Effector memory CD8-positive, alpha-beta T cell (primary cell): Measurements from ENCODE around the gene AIF1.

ENCODE experiments used
- ATAC-seq: fragments of 150-1000 bp; cut with Tn5 transposase; replicated peaks from 2 replicates; pipeline ENCODE4 v1.10.0; 2021; ENCODE audit warnings: mild to moderate bottlenecking, moderate library complexity
- DNase-seq, 3 experiments: peaks; one replicate each; pipeline ENCODE4 v3.0.0; 2021
- H3K27ac Mint-ChIP-seq, 2 donors: one replicate each; pipeline ENCODE4 v1.8.0; 2022; ENCODE audit warnings: mild to moderate bottlenecking in 2 of 2, mixed read lengths in 2 of 2, moderate library complexity in 2 of 2
- H3K27me3 Mint-ChIP-seq, 2 donors: one replicate each; pipeline ENCODE4 v1.8.0; 2022; ENCODE audit warnings: mixed read lengths in 2 of 2
- H3K36me3 Mint-ChIP-seq: one replicate; pipeline ENCODE4 v1.8.0; 2022; ENCODE audit warnings: mild to moderate bottlenecking, moderate library complexity, mixed read lengths; ENCODE audit not compliant: insufficient read depth
- H3K4me1 Mint-ChIP-seq, 2 donors: one replicate each; pipeline ENCODE4 v1.8.0; 2022; ENCODE audit warnings: low read depth in 2 of 2, mixed read lengths in 2 of 2
- H3K4me3 Mint-ChIP-seq, 2 donors: one replicate each; pipeline ENCODE4 v1.8.0; 2022; ENCODE audit warnings: mild to moderate bottlenecking in 2 of 2, mixed read lengths in 2 of 2, moderate library complexity in 2 of 2
- H3K9me3 Mint-ChIP-seq, 2 donors: one replicate each; pipeline ENCODE4 v1.8.0; 2022; ENCODE audit warnings: mixed read lengths in 2 of 2

AIF1 gene

DNA sequence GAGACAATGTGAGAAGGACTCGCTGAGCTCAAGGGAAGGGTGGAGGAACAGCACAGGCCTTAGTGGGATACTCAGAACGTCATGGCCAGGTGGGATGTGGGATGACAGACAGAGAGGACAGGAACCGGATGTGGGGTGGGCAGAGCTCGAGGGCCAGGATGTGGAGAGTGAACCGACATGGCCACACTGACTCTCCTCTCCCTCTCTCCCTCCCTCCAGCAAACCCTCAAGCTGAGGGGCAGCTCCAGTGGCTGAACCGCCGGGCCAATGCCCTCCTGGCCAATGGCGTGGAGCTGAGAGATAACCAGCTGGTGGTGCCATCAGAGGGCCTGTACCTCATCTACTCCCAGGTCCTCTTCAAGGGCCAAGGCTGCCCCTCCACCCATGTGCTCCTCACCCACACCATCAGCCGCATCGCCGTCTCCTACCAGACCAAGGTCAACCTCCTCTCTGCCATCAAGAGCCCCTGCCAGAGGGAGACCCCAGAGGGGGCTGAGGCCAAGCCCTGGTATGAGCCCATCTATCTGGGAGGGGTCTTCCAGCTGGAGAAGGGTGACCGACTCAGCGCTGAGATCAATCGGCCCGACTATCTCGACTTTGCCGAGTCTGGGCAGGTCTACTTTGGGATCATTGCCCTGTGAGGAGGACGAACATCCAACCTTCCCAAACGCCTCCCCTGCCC is 38.0 kb upstream of the AIF1 start:
- peak overlapping the region; percentile 92 to 98 for H3K27ac Mint-ChIP-seq
- H3K4me1 Mint-ChIP-seq: peaks cover 78 to 91% of the 10 kb centered on the region in 2 donors
- H3K9me3 Mint-ChIP-seq: no peaks in the 10 kb centered on the region
- no peaks in the 10 kb centered on the region for H3K27me3 Mint-ChIP-seq
- peak overlapping the region; percentile 82 to 99 for H3K4me3 Mint-ChIP-seq
- peaks cover 77% of the 10 kb centered on the region for H3K36me3 Mint-ChIP-seq
- ATAC-seq (peak; percentile 15), DNase-seq (peak in 2 of 3 experiments; percentile 35 to 44)

DNA sequence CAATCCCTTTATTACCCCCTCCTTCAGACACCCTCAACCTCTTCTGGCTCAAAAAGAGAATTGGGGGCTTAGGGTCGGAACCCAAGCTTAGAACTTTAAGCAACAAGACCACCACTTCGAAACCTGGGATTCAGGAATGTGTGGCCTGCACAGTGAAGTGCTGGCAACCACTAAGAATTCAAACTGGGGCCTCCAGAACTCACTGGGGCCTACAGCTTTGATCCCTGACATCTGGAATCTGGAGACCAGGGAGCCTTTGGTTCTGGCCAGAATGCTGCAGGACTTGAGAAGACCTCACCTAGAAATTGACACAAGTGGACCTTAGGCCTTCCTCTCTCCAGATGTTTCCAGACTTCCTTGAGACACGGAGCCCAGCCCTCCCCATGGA is 37.5 kb upstream of the AIF1 start:
- H3K27ac Mint-ChIP-seq: peak overlapping the region; percentile 92 to 98
- DNase-seq (no peak), ATAC-seq (no peak)
- H3K27me3 Mint-ChIP-seq: no peaks in the 10 kb centered on the region
- H3K9me3 Mint-ChIP-seq: no peaks in the 10 kb centered on the region
- peak overlapping the region; percentile 82 to 99 for H3K4me3 Mint-ChIP-seq
- H3K4me1 Mint-ChIP-seq: peaks cover 80 to 92% of the 10 kb centered on the region in 2 donors
- peaks cover 72% of the 10 kb centered on the region for H3K36me3 Mint-ChIP-seq

- no peaks in the 10 kb centered on the region for H3K27me3 Mint-ChIP-seq
- no peaks in the 10 kb centered on the region for H3K9me3 Mint-ChIP-seq
- H3K27ac Mint-ChIP-seq: peak overlapping the region; percentile 98 to 99
- peaks cover 67% of the 10 kb centered on the region for H3K36me3 Mint-ChIP-seq
- ATAC-seq (no peak), DNase-seq (no peak)
- peak overlapping the region; percentile 82 to 99 for H3K4me3 Mint-ChIP-seq
- H3K4me1 Mint-ChIP-seq: peaks cover 79 to 90% of the 10 kb centered on the region in 2 donors
Measured at GRCh38 chr6:31578184-31579118, 36.6 kb upstream of the AIF1 start.

DNA sequence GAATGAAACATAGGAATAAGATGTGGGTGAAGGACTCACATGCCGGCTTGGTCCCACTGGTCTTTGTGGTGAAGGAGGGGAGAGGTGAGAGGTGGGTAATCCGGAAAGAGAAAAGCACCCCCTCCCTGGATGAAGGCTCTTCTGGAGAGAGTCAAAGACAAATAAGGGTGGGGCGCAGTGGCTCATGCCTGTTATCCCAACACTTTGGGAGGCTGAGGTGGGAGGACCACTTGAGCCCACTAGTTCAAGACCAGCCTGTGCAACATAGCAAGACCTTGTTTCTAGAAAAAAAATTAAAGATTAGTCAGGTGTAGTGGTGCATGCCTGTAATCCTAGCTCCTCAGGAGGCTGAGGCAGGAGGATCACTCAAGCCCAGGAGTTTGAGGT is 35.9 kb upstream of the AIF1 start:
- DNase-seq: no peak
- no peak for ATAC-seq
- Mint-ChIP-seq H3K4me1 (peaks cover 72 to 83% of the 10 kb centered on the region in 2 donors), H3K36me3 (peaks cover 62% of the 10 kb centered on the region), H3K27me3 (no peaks in the 10 kb centered on the region), H3K9me3 (no peaks in the 10 kb centered on the region), H3K4me3 (peak overlapping the region; percentile 82 to 99), H3K27ac (peak overlapping the region; percentile 98 to 99)

GRCh38 chr6:31579546-31580437 is 35.2 kb upstream of the AIF1 start:
- no peaks in the 10 kb centered on the region for H3K9me3 Mint-ChIP-seq
- peaks cover 69 to 76% of the 10 kb centered on the region in 2 donors for H3K4me1 Mint-ChIP-seq
- ATAC-seq (no peak), DNase-seq (no peak)
- H3K27me3 Mint-ChIP-seq: no peaks in the 10 kb centered on the region
- H3K36me3 Mint-ChIP-seq: peaks cover 59% of the 10 kb centered on the region
- peak overlapping the region; percentile 82 to 99 for H3K4me3 Mint-ChIP-seq
- H3K27ac Mint-ChIP-seq: peak overlapping the region; percentile 98 to 99

GRCh38 chr6:31580438-31580740 is 34.6 kb upstream of the AIF1 start:
- Mint-ChIP-seq H3K4me1 (peaks cover 65 to 73% of the 10 kb centered on the region in 2 donors), H3K4me3 (peak overlapping the region; percentile 82 to 99), H3K9me3 (no peaks in the 10 kb centered on the region), H3K27ac (peak overlapping the region; percentile 98 to 99), H3K27me3 (no peaks in the 10 kb centered on the region), H3K36me3 (peaks cover 53% of the 10 kb centered on the region)
- no peak for ATAC-seq
- DNase-seq: no peak

DNA sequence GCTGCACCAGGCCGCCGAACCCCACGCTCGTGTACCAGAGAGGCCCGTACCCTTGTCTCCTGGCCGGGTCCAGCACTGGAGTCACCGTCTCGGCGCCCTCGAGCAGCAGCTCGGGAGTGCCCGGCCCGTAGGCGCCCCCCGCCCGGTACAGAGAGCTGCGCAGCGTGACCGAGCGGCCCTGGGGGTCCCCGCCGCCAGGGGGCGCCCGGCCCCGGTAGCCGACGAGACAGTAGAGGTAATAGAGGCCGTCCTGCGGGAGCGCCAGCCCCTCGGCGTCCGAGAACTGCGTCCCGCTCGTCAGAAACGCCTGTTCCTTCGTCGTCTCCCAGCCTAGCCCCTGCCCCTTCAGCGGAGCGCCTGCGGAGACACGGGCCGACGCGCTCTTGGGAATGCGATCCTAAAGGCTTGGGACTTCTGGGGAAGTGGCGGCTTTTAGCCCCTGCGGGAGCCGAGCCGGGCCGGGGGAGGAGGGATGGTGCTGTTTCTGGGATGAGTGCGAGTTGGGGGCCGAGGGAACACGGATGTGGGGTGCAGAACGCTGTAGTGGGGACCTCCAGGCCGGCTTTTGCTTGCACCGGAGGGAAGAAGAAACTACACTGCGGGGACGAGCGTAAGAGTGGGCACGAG is 34.1 kb upstream of the AIF1 start:
- Mint-ChIP-seq H3K9me3 (no peaks in the 10 kb centered on the region), H3K36me3 (peaks cover 49% of the 10 kb centered on the region), H3K27ac (peak overlapping the region; percentile 98 to 99), H3K27me3 (no peaks in the 10 kb centered on the region), H3K4me3 (peak overlapping the region; percentile 82 to 99), H3K4me1 (peaks cover 65 to 73% of the 10 kb centered on the region in 2 donors)
- ATAC-seq: peak; percentile 78
- peak; percentile 85 to 91 (median 86) for DNase-seq

DNA sequence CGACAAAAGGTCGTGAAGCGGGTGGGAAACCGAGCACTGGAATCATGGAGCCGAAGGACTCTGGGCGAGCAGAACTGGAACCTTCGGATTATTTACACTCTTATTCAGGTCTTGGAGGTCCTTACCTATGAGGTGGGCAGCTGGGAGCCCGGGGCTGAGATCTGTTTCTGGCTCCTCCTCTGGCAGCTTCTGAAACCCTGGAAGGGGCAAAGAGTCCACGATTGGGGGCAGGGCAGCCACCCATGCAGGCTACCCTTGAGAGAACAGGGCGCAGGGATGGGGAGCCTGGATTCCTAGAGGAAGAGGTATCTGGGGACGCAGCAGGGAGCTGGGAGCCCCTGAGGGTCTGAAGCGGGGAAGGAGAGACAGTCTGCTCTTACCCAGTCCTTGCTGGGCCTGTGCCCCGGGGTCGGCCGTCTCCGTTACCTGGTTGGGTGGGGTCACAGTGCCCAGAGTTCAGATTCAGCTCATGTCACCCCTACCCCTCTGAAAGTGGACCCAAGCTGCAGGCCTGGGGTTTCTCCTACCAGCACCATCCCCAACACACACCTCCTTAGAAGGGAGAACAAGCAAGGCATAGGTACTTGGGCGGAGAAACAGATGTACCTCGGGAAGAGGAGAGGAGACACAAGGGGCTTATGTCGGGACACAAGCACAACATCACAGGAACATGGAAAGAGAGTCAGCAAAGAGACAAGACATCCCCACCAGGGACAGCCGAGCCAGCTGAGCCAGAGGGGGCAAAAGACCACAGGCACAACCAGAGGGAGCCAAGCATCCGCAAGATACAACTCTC is 33.4 kb upstream of the AIF1 start:
- ATAC-seq (no peak), DNase-seq (no peak)
- peaks cover 45% of the 10 kb centered on the region for H3K36me3 Mint-ChIP-seq
- peak overlapping the region; percentile 82 to 99 for H3K4me3 Mint-ChIP-seq
- H3K27me3 Mint-ChIP-seq: no peaks in the 10 kb centered on the region
- no peaks in the 10 kb centered on the region for H3K9me3 Mint-ChIP-seq
- peaks cover 69 to 73% of the 10 kb centered on the region in 2 donors for H3K4me1 Mint-ChIP-seq
- peak overlapping the region; percentile 98 to 99 for H3K27ac Mint-ChIP-seq

GRCh38 chr6:31582230-31582643 is 32.8 kb upstream of the AIF1 start, which contains the start of gene LTB:
TSS of gene LTB (minus strand) at chr6:31582424. CDS start at chr6:31582417, 7 bp downstream.
- Mint-ChIP-seq H3K36me3 (peaks cover 40% of the 10 kb centered on the region), H3K4me3 (peak within 1 kb of the TSS; percentile 82 to 99), H3K9me3 (no peaks in the 10 kb centered on the region), H3K27me3 (no peaks in the 10 kb centered on the region), H3K4me1 (peaks cover 69 to 73% of the 10 kb centered on the region in 2 donors), H3K27ac (peak within 1 kb of the TSS; percentile 98 to 99)
- no peak for DNase-seq
- peak; percentile 35 for ATAC-seq

DNA sequence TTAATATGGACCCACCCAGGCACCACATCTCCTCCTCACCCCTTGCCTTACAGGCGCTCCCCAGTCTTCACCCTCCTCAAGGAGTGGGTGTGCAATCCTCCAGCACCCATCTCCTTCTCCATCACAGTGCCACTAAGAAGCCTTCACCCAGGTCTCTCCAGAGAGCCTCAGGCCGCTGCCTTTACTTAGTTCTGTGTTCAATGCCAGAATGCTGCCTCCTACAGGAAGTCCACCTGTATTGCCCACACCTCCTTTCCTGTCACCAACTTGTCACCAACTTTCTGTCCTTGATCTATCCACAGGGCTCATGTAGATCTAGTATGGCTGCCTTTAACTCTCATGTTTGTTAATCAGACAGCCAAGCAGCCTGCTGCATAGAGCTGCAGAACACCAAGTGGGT is 29.5 kb upstream of the AIF1 start:
- H3K27me3 Mint-ChIP-seq: no peaks in the 10 kb centered on the region
- no peaks in the 10 kb centered on the region for H3K9me3 Mint-ChIP-seq
- H3K27ac Mint-ChIP-seq: peak overlapping the region; percentile 88 to 95
- H3K4me1 Mint-ChIP-seq: peaks cover 70 to 74% of the 10 kb centered on the region in 2 donors
- DNase-seq (no peak), ATAC-seq (peak; percentile 9)
- H3K36me3 Mint-ChIP-seq: peaks cover 34% of the 10 kb centered on the region
- peak overlapping the region; percentile 72 to 77 for H3K4me3 Mint-ChIP-seq

GRCh38 chr6:31586008-31586407 is 29.0 kb upstream of the AIF1 start, which contains the start of gene LST1:
TSS of gene LST1 (plus strand) at chr6:31586277. CDS start at chr6:31587300, 1,023 bp downstream.
- no peak for ATAC-seq
- peaks cover 67 to 72% of the 10 kb centered on the region in 2 donors for H3K4me1 Mint-ChIP-seq
- no peak for DNase-seq
- peak within 1 kb of the TSS; percentile 88 to 95 for H3K27ac Mint-ChIP-seq
- no peaks in the 10 kb centered on the region for H3K27me3 Mint-ChIP-seq
- H3K9me3 Mint-ChIP-seq: no peaks in the 10 kb centered on the region
- peak within 1 kb of the TSS; percentile 72 to 77 for H3K4me3 Mint-ChIP-seq
- peaks cover 29% of the 10 kb centered on the region for H3K36me3 Mint-ChIP-seq
